ENCODE measurements around the gene ITGB5. TPM values are rescaled to one million over a fixed set of nuclear protein-coding genes. Genes with fewer than 3 reads are reported as not detected.

The ITGB5 gene
- total RNA-seq, 1 experiment from 2014 or later: 146 TPM

GRCh38 chr3:124935794-124936542 is 48.8 kb upstream of the ITGB5 start:
- no peak overlapping the region for H3K4ac ChIP-seq (ENCODE audit: low read depth, low read length)
- no peak overlapping the region for H3K23ac ChIP-seq (ENCODE audit: insufficient read length, low read depth, low read length)
- H3K9ac ChIP-seq (ENCODE audit: extremely low read depth, insufficient read length, low read length): no peak overlapping the region
- H2BK15ac ChIP-seq (ENCODE audit: low read depth, low read length): no peak overlapping the region
- Mint-ChIP-seq H3K27ac (no peak overlapping the region), H3K4me1 (no peaks in the 10 kb centered on the region), H3K36me3 (ENCODE audit: insufficient read depth in 1 of 3, low read depth in 3 of 3) (no peaks in the 10 kb centered on the region; a peak in 1 of 7 replicates), H3K27me3 (ENCODE audit: low read depth) (peaks cover 6% of the 10 kb centered on the region), H3K9me3 (0 out of 5 replicates have a peak, but pooled peaks cover 0 to 2% of the 10 kb centered on the region in 2 experiments), H3K4me3 (no peak overlapping the region)
- no peaks in the 10 kb centered on the region for H3K23me2 ChIP-seq (ENCODE audit: insufficient read length, low read depth, low read length, poor library complexity, severe bottlenecking)
- H2BK5ac ChIP-seq (ENCODE audit: insufficient read length, low read length): no peak overlapping the region
- no peaks in the 10 kb centered on the region for H3K4me1 ChIP-seq (ENCODE audit: insufficient read depth, low read length)
- no peaks in the 10 kb centered on the region for H3K9me3 ChIP-seq (ENCODE audit: control insufficient read depth, low read depth, low read length)
- H3K56ac ChIP-seq (ENCODE audit: insufficient read length, low read depth, low read length): no peak overlapping the region
- H3K18ac ChIP-seq (ENCODE audit: insufficient read length, low read depth, low read length): no peak overlapping the region
- no peak overlapping the region for H2AK5ac ChIP-seq (ENCODE audit: insufficient read length, low read length)
- H3K27me3 ChIP-seq (ENCODE audit: insufficient read depth, low read length): no peaks in the 10 kb centered on the region
- H3T11ph ChIP-seq (ENCODE audit: low read length): no peak overlapping the region
- no peaks in the 10 kb centered on the region for H4K20me1 ChIP-seq (ENCODE audit: control insufficient read depth, insufficient read depth, insufficient read length)
- no peak overlapping the region for H4K91ac ChIP-seq (ENCODE audit: insufficient read length, low read depth, low read length)
- no CpG with 5 or more reads among the region's 5 CpGs for WGBS (ENCODE audit: extremely low coverage, insufficient read length, low lambda C conversion rate)
- H2BK120ac ChIP-seq (ENCODE audit: low read depth, low read length, poor library complexity, severe bottlenecking): no peak overlapping the region
- no peak overlapping the region for H2AFZ ChIP-seq (ENCODE audit: low read length)
- no peak overlapping the region for H3K4me2 ChIP-seq (ENCODE audit: insufficient read depth, insufficient read length, low read length)
- TF ChIP-seq CTCF (conservative IDR thresholded peaks at IDR 0.05): no peak
- no peak overlapping the region for H4K8ac ChIP-seq (replicated peaks; ENCODE audit: insufficient read length, low read depth, low read length)
- no peaks in the 10 kb centered on the region for H3K79me1 ChIP-seq (ENCODE audit: insufficient read depth, low read depth, low read length, poor library complexity, severe bottlenecking)
- no peak overlapping the region for H2BK20ac ChIP-seq (ENCODE audit: low read depth, low read length, poor library complexity, severe bottlenecking)
- H3K27ac ChIP-seq (ENCODE audit: insufficient read length, low read depth, low read length): no peak overlapping the region
- no peak for DNase-seq
- H4K5ac ChIP-seq (ENCODE audit: insufficient read length, low read depth, low read length): no peak overlapping the region
- H2BK12ac ChIP-seq (ENCODE audit: insufficient read length, low read depth, low read length): no peak overlapping the region
- no peak overlapping the region for H3K14ac ChIP-seq (ENCODE audit: insufficient read depth, low read length)
- no peaks in the 10 kb centered on the region for H3K79me2 ChIP-seq (ENCODE audit: insufficient read depth, low read length)
